ENCODE measurements around the gene SPATA6L.

GRCh38 chr9:4654538-4654937 is 11.7 kb downstream of the SPATA6L start:
- no peak for TF ChIP-seq POLR2A (IDR thresholded peaks at IDR 0.05)
- TF ChIP-seq CTCF (IDR thresholded peaks at IDR 0.05) = no peak
